ENCODE measurements around the gene FAM25A.
A peak's percentile ranks its signal among the peaks of the same experiment; 100 is the strongest.
"Not testable (repeated sequence)": the region's sequence is repeated elsewhere in the genome, so short reads cannot be mapped to it uniquely, and the experiment has no call there.

The FAM25A gene

GRCh38 chr10:87030912-87031635 lies 11.0 kb downstream of the FAM25A start:
- H3K4me3 ChIP-seq (ENCODE audit: low read depth, low read length), result no peak overlapping the region

GRCh38 chr10:87036623-87037022 lies 16.5 kb downstream of the FAM25A start:
- no peak overlapping the region for H3K4me3 ChIP-seq (ENCODE audit: low read depth, low read length)
- no peak for TF ChIP-seq CTCF (IDR thresholded peaks at IDR 0.05; ENCODE audit: low read depth, low read length)
- no peak for TF ChIP-seq POLR2A (IDR thresholded peaks at IDR 0.05; ENCODE audit: extremely low read depth, insufficient read length)
- TF ChIP-seq MYC (IDR thresholded peaks at IDR 0.05; ENCODE audit: low read depth, low read length), result no peak
- no peak for TF ChIP-seq MAX (IDR thresholded peaks at IDR 0.05; ENCODE audit: low read depth, low read length)
- no peak for DNase-seq (ENCODE audit: low read depth)

More at GRCh38 chr10:87030912-87031635, 11.0 kb downstream of the FAM25A start:
- TF ChIP-seq CTCF (IDR thresholded peaks at IDR 0.05; ENCODE audit: low read depth, low read length) (no peak), MAX (IDR thresholded peaks at IDR 0.05; ENCODE audit: low read depth, low read length) (no peak), MYC (IDR thresholded peaks at IDR 0.05; ENCODE audit: low read depth, low read length) (no peak), POLR2A (IDR thresholded peaks at IDR 0.05; ENCODE audit: extremely low read depth, insufficient read length) (no peak)
- DNase-seq (ENCODE audit: low read depth), result no peak

- peak; percentile 22 for DNase-seq (ENCODE audit: low read depth)
- TF ChIP-seq CTCF (IDR thresholded peaks at IDR 0.05; ENCODE audit: low read depth, low read length) (no peak), POLR2A (IDR thresholded peaks at IDR 0.05; ENCODE audit: extremely low read depth, insufficient read length) (no peak), MAX (IDR thresholded peaks at IDR 0.05; ENCODE audit: low read depth, low read length) (no peak)
- H3K4me3 ChIP-seq (ENCODE audit: low read depth, low read length), result no peak overlapping the region
These were observed 18.2 kb downstream of the FAM25A start for GRCh38 chr10:87038286-87038717.

- peak; percentile 16 for DNase-seq (ENCODE audit: low read depth)
- H3K4me3 ChIP-seq (ENCODE audit: low read depth, low read length), result no peak overlapping the region
These were observed 18.7 kb downstream of the FAM25A start for GRCh38 chr10:87038786-87039185.

GRCh38 chr10:87043579-87043978 lies 23.5 kb downstream of the FAM25A start:
- not testable (repeated sequence) for H3K4me3 ChIP-seq (ENCODE audit: low read depth, low read length); DNase-seq (ENCODE audit: low read depth)

More at GRCh38 chr10:87038786-87039185, 18.7 kb downstream of the FAM25A start:
- TF ChIP-seq MYC (IDR thresholded peaks at IDR 0.05; ENCODE audit: low read depth, low read length) (no peak), MAX (IDR thresholded peaks at IDR 0.05; ENCODE audit: low read depth, low read length) (no peak), CTCF (IDR thresholded peaks at IDR 0.05; ENCODE audit: low read depth, low read length) (no peak), POLR2A (IDR thresholded peaks at IDR 0.05; ENCODE audit: extremely low read depth, insufficient read length) (no peak)

GRCh38 chr10:87045434-87045938 lies 25.4 kb downstream of the FAM25A start:
- no peak for DNase-seq (ENCODE audit: low read depth)
- no peak overlapping the region for H3K4me3 ChIP-seq (ENCODE audit: low read depth, low read length)
- no peak for TF ChIP-seq CTCF (IDR thresholded peaks at IDR 0.05; ENCODE audit: low read depth, low read length)
- no peak for TF ChIP-seq MAX (IDR thresholded peaks at IDR 0.05; ENCODE audit: low read depth, low read length)
- TF ChIP-seq POLR2A (IDR thresholded peaks at IDR 0.05; ENCODE audit: extremely low read depth, insufficient read length), result no peak
- no peak for TF ChIP-seq MYC (IDR thresholded peaks at IDR 0.05; ENCODE audit: low read depth, low read length)
